A172 (cell line): Measurements from ENCODE around the gene SCLY. TPM values are rescaled to one million over a fixed set of nuclear protein-coding genes. Genes with fewer than 3 reads are reported as not detected.
"Not testable (repeated sequence)": the region's sequence is repeated elsewhere in the genome, so short reads cannot be mapped to it uniquely, and the experiment has no call there.

Experiments used
- DNase-seq: peaks from one replicate; pipeline ENCODE4 v3.0.0-alpha.2; 2015; ENCODE audit warnings: low spot score
- total RNA-seq: library from RNA; depleted of rRNA; stranded (reverse); fragments of >200 nt; shearing (Covaris generic); gene quantifications from 2 replicates; pipeline ENCODE4 v1.2.3, GENCODE V29; 2014

SCLY gene
- total RNA-seq, 1 experiment from 2014 or later = 79.9 TPM

GRCh38 chr2:238039985-238040384, 20.8 kb upstream of the SCLY start:
- no peak for DNase-seq

DNA sequence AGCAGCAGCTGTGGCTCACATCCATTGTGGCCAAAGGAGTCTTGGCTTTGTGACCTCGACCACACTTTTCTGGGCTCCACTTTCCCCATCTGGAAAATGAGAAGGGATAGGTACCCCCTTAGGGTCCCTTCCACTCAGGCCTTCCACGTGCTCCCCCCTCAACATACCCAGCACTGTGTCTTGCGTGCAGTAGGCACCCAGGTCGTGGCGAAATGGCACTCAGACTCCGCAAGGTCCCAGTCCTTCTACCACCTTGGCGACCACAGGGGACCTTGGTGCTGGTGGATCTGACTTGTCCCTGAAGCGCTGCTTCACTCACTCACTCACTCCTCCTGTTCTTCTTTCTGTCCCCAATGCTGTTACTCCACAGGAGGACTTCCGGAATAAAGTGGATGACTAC, 19.9 kb upstream of the SCLY start:
- DNase-seq = no peak

- DNase-seq = no peak
Measured at GRCh38 chr2:238042090-238042489, 18.7 kb upstream of the SCLY start.

DNA sequence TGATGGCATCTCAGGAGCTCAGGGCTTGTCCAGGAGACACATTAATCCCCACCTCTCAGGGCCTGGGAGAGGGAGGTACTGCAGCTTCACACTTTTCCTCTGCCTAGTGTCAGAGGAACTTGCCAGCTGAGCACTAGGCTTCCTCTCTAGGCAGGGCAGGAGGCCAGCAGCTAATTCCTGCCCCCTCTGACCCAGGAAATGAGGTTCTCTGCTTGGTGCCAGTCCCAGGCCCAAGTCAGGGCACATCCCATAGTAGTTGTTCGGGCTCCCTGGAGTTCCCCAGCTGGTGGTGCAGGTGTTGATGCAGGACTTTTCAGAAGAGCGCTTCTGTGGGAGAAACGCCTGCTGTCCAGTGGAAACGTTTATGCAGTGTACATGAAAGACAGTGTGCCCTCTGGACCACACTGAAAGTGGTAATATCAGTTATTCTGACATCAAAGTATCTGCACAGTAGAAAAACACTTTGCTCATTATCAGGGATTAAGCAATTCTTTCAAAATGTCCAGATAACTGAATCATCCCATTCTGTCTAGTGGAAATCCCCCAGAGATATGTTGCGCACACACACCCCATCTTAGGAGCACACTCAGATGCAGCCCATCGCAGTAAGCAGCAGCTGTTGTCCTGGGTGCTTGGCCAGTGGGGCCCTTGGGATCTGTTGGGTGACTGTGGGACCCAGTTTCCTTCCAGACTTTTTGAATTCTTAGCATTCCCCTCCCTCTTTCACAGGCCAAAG, 17.8 kb upstream of the SCLY start:
- no peak for DNase-seq

DNA sequence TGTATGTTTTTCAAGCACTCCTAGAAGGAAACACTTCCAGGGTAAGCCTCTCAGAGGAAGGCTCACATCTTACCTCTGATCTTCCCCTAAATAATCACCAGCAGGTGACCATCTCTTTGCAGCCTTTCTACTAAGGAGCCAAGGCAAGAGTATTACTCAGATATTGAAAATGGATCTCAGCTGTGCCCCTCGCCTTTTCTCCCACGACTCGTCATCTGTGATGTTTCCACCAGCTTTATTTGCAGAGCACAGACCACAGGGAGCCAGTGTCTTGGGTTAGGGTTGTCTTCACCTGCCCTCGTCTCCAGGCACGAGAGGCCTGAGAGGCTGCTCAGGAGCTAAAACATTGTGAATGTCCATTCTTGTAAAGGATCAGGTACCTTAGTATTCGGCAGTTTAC, 16.9 kb upstream of the SCLY start:
- no peak for DNase-seq

GRCh38 chr2:238045575-238045974, 15.2 kb upstream of the SCLY start:
- no peak for DNase-seq

DNA sequence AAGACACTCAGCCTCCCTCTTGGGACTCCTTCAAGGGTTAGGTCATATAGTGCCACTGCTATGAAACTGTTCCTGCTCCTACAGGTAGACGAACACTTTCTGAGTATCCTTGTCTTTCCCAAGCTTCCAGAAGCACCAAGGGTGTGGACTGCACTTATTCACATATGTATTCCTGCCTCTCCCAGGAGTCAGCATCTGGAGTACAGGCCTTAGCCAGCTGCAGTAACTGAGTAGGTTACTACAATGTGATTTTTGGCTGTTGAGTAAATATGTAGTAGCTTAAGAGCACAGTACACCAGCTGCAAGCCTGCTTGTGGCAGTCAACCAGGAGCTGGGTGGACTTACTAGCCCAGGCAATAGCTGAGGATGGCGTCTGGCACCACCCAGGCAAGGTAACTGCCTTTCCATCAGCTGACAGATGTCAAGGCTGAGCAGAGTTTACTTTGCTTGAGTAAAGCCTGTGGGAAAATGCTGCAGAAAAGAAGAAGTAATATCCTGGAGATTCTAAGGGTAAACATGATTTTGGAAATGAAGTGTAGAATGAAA, 14.0 kb upstream of the SCLY start:
- no peak for DNase-seq

DNA sequence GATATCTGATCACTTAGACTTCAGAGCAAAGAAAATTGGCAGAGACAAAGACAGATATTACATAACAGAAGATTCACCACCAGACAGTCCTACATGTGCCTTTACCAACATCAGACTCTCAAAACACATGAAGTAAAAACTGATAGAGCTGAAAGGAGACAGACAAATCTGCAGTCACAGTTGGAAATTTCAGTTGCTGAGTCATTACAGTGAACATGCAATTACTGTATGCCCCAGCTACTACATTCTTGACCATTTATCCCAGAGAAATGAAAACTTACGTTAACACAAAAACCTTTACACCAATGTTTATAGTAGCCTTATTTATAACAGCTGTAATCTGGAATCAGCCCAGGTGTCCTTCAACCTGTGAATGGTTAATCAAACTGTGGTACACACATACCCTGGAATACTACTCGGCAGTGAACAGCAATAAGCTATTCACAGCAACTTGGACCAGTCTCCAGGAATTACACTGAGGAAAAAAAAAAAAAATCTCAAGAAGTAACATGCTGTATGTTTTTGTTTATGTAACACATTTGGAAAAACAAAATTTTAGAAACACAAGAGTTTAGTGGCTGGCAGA, 7.5 kb upstream of the SCLY start:
- peak; percentile 26 for DNase-seq

- DNase-seq = no peak
Measured at GRCh38 chr2:238055841-238056240, 5.0 kb upstream of the SCLY start.

GRCh38 chr2:238057696-238058575, 2.9 kb upstream of the SCLY start:
- not testable (repeated sequence) for DNase-seq

- no peak for DNase-seq
Measured at GRCh38 chr2:238059505-238059904, 1.3 kb upstream of the SCLY start.

DNA sequence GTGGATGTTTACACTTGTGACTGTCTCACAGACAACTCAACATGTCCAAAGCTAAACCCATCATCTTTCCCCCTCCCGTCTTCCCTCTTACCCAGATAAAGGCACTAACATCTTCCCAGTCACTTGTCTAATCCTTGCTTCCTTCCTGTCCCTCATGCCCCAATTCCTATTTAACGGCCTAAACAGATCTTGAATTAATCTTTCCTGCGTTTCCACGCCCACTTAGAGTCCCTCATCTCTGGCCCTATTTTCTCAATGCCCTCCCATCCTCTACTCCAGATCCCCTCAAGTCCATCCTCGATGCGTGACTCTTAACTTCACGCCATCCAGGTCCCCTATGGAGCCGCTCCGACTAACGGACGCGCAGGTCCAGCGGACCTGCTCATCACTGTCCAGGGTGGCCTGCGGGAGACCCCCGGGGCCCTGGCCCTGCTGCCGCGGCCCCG, 682 bp upstream of the SCLY start:
- DNase-seq = peak; percentile 28

GRCh38 chr2:238061315-238062202, 758 bp downstream of the SCLY start:
- peak; percentile 42 for DNase-seq

- no peak for DNase-seq
Measured at GRCh38 chr2:238063414-238064189, 2.8 kb downstream of the SCLY start.

GRCh38 chr2:238064376-238064775, 3.6 kb downstream of the SCLY start:
- DNase-seq = no peak

GRCh38 chr2:238065071-238065846, 4.5 kb downstream of the SCLY start:
- DNase-seq = no peak

GRCh38 chr2:238066218-238066617, 5.4 kb downstream of the SCLY start:
- no peak for DNase-seq

GRCh38 chr2:238066718-238067117, 5.9 kb downstream of the SCLY start:
- DNase-seq = not testable (repeated sequence)

DNA sequence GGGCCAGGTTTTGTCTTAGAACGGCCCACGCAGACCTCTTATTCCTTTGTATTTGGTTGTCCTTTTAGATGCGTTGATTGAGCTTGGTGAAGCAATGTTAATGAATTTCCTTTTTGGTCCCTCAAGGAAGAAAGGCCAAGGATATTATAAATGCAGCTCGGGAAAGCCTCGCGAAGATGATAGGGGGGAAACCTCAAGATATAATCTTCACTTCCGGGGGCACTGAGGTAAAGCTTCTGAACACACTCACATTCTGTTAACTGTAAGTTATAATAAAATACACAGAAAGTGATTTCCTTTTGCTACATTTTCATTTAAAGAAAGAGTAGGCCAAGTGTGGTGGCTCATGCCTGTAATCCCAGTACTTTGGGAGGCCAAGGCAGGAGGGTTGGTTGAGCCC, 7.1 kb downstream of the SCLY start:
- DNase-seq = no peak
